PC-3 (cell line): ENCODE measurements around the gene ZNF782. TPM values are rescaled to one million over a fixed set of nuclear protein-coding genes. Genes with fewer than 3 reads are reported as not detected.

Experiments used
- ATAC-seq: fragments of 200-7000 bp; cut with Tn5 transposase; 2 replicates; pipeline ENCODE4 v1.9.1; 2020; ENCODE audit warnings: mild to moderate bottlenecking, moderate library complexity
- BruUV-seq: library from RNA; stranded (reverse); fragments of 400-500 nt; replicated peaks from 2 replicates; lab custom pipeline; 2021; lab: Mats Ljungman, UMichigan
- CTCF ChIA-PET: fragments of 300-600 bp; sonication (Branson Sonifier 250); formaldehyde crosslinking; loops from one replicate; lab custom pipeline; 2022; ENCODE audit warnings: antibody characterized with exemption; lab: Charles Lee
- POLR2A ChIA-PET: fragments of 300-600 bp; sonication (Branson Sonifier 250); formaldehyde crosslinking; loops from one replicate; lab custom pipeline; 2022; ENCODE audit warnings: antibody characterized with exemption; ENCODE audit not compliant: unreplicated experiment; lab: Charles Lee
- DNase-seq: peaks from one replicate; pipeline ENCODE4 v3.0.0-alpha.2; 2015
- H2AFZ ChIP-seq: fragments of 300-600 bp; sonication (generic); 2 replicates; pipeline ENCODE4 v1.6.0; 2016; ENCODE audit warnings: antibody characterized with exemption, low read length
- H3F3A ChIP-seq: fragments of 300-600 bp; sonication (generic); one replicate; pipeline ENCODE4 v1.6.0; 2017; ENCODE audit warnings: antibody characterized with exemption, low read length, control low read depth, mild to moderate bottlenecking; ENCODE audit not compliant: unreplicated experiment
- H3K27ac ChIP-seq: fragments of 300-600 bp; sonication (generic); 2 replicates; pipeline ENCODE4 v1.5.1; 2016; ENCODE audit warnings: mild to moderate bottlenecking, low read length
- H3K27me3 ChIP-seq: fragments of 300-600 bp; sonication (generic); 2 replicates; pipeline ENCODE4 v1.6.1; 2016; ENCODE audit warnings: low read length, mixed read lengths
- H3K36me3 ChIP-seq: fragments of 300-600 bp; sonication (generic); 2 replicates; pipeline ENCODE4 v1.6.1; 2016; ENCODE audit warnings: low read depth, mixed run types, low read length, mixed read lengths
- H3K4me1 ChIP-seq: fragments of 300-600 bp; sonication (generic); 2 replicates; pipeline ENCODE4 v1.5.1; 2016; ENCODE audit warnings: low read length; ENCODE audit not compliant: insufficient read depth
- H3K4me2 ChIP-seq: fragments of 300-600 bp; sonication (generic); 2 replicates; pipeline ENCODE4 v1.6.0; 2016; ENCODE audit warnings: low read length
- H3K4me3 ChIP-seq: fragments of 300-600 bp; sonication (generic); 2 replicates; pipeline ENCODE4 v1.5.1; 2016; ENCODE audit warnings: mild to moderate bottlenecking, low read length, mixed read lengths
- H3K79me2 ChIP-seq: fragments of 300-600 bp; sonication (generic); 2 replicates; pipeline ENCODE4 v1.6.1; 2017; ENCODE audit warnings: low read length, mixed read lengths
- H3K9ac ChIP-seq: fragments of 300-600 bp; sonication (generic); 2 replicates; pipeline ENCODE4 v1.6.0; 2016; ENCODE audit warnings: mild to moderate bottlenecking, low read length
- H3K9me2 ChIP-seq: fragments of 300-600 bp; sonication (generic); replicated peaks from 2 replicates; pipeline ENCODE4 v1.6.1; 2016; ENCODE audit warnings: mixed run types, low read length, mixed read lengths
- H3K9me3 ChIP-seq: fragments of 300-600 bp; sonication (generic); 2 replicates; pipeline ENCODE4 v1.6.1; 2016; ENCODE audit warnings: low read length, mixed read lengths
- H4K20me1 ChIP-seq: fragments of 300-600 bp; sonication (generic); 2 replicates; pipeline ENCODE4 v1.6.1; 2016; ENCODE audit warnings: low read length, mixed read lengths
- CTCF ChIP-seq: fragments of 300-600 bp; sonication (generic); conservative IDR thresholded peaks from 2 replicates; pipeline ENCODE4 v1.5.1; 2017; ENCODE audit warnings: antibody characterized with exemption, low read depth, mild to moderate bottlenecking, low read length
- EZH2 ChIP-seq: fragments of 300-600 bp; sonication (generic); IDR thresholded peaks from one replicate; pipeline ENCODE4 v1.6.1; 2017; ENCODE audit warnings: antibody characterized with exemption, mild to moderate bottlenecking, low read length; ENCODE audit not compliant: unreplicated experiment
- EZH2phosphoT487 ChIP-seq: fragments of 300-600 bp; sonication (generic); IDR thresholded peaks from 2 replicates; pipeline ENCODE4 v1.6.1; 2018; ENCODE audit warnings: mild to moderate bottlenecking, antibody characterized with exemption, low read length, borderline replicate concordance
- intact Hi-C: fragments of 100-400 bp; cut with micrococcal nuclease; formaldehyde crosslinking; loops from 2 replicates; pipeline ENCODE4 v1.9.0; 2023
- total RNA-seq: library from RNA; depleted of rRNA; stranded (reverse); fragments of >200 nt; gene quantifications from 2 replicates; pipeline ENCODE4 v1.2.3, GENCODE V29; 2014

ZNF782 gene
- total RNA-seq, 1 experiment from 2014 or later: 5.0 TPM

- peak overlapping the region; percentile 84 for H3K27ac ChIP-seq
- peak; percentile 62 for ATAC-seq
- H3K36me3 ChIP-seq: no peaks in the 10 kb centered on the region
- no peaks in the 10 kb centered on the region for H3K9me2 ChIP-seq
- no TSS peak for BruUV-seq
- H4K20me1 ChIP-seq: no peaks in the 10 kb centered on the region
- intact Hi-C loops: loop anchor here (10.0 kb wide), 1 partner anchor 187 kb away; no protein-coding TSS in a partner anchor
- no peak overlapping the region for H2AFZ ChIP-seq
- H3K79me2 ChIP-seq: peaks cover 10% of the 10 kb centered on the region
- H3K4me3 ChIP-seq: no peak overlapping the region
- H3K9ac ChIP-seq: peak overlapping the region; percentile 33; the same call in 1 of the 2 replicates
- H3K9me3 ChIP-seq: no peaks in the 10 kb centered on the region
- peak; percentile 90 for DNase-seq
- no peaks in the 10 kb centered on the region for H3F3A ChIP-seq
- POLR2A ChIA-PET: interaction anchor here (0.6 kb wide), 1 partner anchor 661 kb away, joined by 3 read pairs; no protein-coding TSS in a partner anchor
- H3K4me1 ChIP-seq: peaks cover 44% of the 10 kb centered on the region
- TF ChIP-seq EZH2phosphoT487 (no peak), EZH2 (no peak), CTCF (no peak)
- peak overlapping the region; percentile 45 for H3K4me2 ChIP-seq
- CTCF ChIA-PET: no interaction called here
- no peaks in the 10 kb centered on the region for H3K27me3 ChIP-seq
These were observed 3.8 kb upstream of the ZNF782 start for GRCh38 chr9:96858018-96858573.

GRCh38 chr9:96856363-96857286 lies 2.3 kb upstream of the ZNF782 start:
- Histone ChIP-seq H3K4me3 (no peak overlapping the region), H2AFZ (no peak overlapping the region), H3K36me3 (no peaks in the 10 kb centered on the region), H3K79me2 (peaks cover 24% of the 10 kb centered on the region), H3F3A (no peaks in the 10 kb centered on the region), H3K27me3 (no peaks in the 10 kb centered on the region), H4K20me1 (no peaks in the 10 kb centered on the region), H3K27ac (no peak overlapping the region), H3K9ac (no peak overlapping the region), H3K4me2 (no peak overlapping the region), H3K9me3 (no peaks in the 10 kb centered on the region), H3K4me1 (peaks cover 51% of the 10 kb centered on the region), H3K9me2 (no peaks in the 10 kb centered on the region)
- intact Hi-C loops: loop anchor here (1.0 to 10.0 kb wide), 2 partner anchors 188 to 253 kb away; no protein-coding TSS in a partner anchor
- BruUV-seq: no TSS peak
- ATAC-seq (peak; percentile 28), DNase-seq (peak; percentile 66)
- peak; percentile 94 for TF ChIP-seq CTCF
- no peak for TF ChIP-seq EZH2
- no peak for TF ChIP-seq EZH2phosphoT487
- ChIA-PET POLR2A (no interaction called here), CTCF (interaction anchor here (0.6 to 1.0 kb wide), 2 partner anchors 19 to 530 kb away, joined by 3 read pairs; no protein-coding TSS in a partner anchor)
